Gastrocnemius medialis (tissue), 4 donors: ENCODE measurements around the gene SDK2.
A peak's percentile ranks its signal among the peaks of the same experiment; 100 is the strongest.

Experiments
- POLR2A ChIP-seq, 2 donors: fragments of 450-650 bp; IDR thresholded peaks; one replicate each; pipeline ENCODE4 v1.6.1; 2017; ENCODE audit warnings: antibody characterized with exemption in 2 of 2, mild to moderate bottlenecking in 2 of 2, moderate library complexity in 2 of 2
- TF ChIP-seq, protein P1 (sequence below), 5 experiments: fragments of 450-650 bp in 3 of 5; fragments of 200-600 bp in 2 of 5; sonication (generic) in 2 of 5; IDR thresholded peaks in 4 of 5; conservative IDR thresholded peaks in 1 of 5; 1 replicate in 4 of 5; 2 replicates in 1 of 5; pipeline ENCODE4 v1.5.1; 2016 to 2019; ENCODE audit warnings: antibody characterized with exemption in 5 of 5, mild to moderate bottlenecking in 3 of 5, moderate library complexity in 3 of 5

DNA sequence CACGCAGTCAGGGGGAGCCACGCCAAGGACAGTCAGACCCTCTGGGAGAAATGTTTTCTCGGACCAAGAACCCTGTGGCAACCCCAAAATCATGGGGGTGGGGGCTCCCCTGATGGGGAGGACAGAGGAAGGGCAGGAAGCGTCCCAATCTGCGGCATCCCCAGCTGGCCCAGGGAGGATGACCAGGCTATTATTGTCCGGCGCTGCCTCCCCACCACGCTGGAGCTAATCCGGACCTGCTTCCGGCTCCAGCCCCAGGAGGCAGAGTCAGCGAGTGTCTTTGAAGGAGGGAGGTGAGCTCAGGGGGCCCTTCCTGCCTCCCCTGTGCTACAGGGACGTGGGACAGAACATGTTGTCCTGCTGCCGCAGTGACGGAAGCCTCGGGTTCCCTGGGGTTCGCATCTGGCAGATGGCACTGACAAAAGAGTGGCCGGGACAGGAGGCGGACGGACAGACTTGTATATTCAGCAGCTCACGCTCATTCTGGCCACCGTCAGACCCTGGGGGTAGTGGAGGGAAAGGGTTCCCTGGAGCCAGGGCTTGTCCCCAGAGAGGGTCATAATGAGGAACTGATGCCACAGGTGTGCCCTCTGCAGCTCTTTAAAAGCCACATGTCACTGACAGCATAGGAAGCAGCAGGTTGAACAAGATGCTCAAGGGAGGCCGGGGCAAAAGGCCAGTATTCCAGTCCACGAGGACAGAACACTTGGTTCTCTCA is 278.2 kb downstream of the SDK2 start:
- peak; percentile 15 to 51 for TF ChIP-seq POLR2A (IDR thresholded peaks at IDR 0.05)
- TF ChIP-seq, protein P1, sequence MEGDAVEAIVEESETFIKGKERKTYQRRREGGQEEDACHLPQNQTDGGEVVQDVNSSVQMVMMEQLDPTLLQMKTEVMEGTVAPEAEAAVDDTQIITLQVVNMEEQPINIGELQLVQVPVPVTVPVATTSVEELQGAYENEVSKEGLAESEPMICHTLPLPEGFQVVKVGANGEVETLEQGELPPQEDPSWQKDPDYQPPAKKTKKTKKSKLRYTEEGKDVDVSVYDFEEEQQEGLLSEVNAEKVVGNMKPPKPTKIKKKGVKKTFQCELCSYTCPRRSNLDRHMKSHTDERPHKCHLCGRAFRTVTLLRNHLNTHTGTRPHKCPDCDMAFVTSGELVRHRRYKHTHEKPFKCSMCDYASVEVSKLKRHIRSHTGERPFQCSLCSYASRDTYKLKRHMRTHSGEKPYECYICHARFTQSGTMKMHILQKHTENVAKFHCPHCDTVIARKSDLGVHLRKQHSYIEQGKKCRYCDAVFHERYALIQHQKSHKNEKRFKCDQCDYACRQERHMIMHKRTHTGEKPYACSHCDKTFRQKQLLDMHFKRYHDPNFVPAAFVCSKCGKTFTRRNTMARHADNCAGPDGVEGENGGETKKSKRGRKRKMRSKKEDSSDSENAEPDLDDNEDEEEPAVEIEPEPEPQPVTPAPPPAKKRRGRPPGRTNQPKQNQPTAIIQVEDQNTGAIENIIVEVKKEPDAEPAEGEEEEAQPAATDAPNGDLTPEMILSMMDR (IDR thresholded peaks at IDR 0.05 in 4 of 5, conservative IDR thresholded peaks at IDR 0.05 in 1 of 5) = no peak
